Effector CD8-positive, alpha-beta T cell (primary cell): ENCODE data around the gene XIRP2.

Experiments
- DNase-seq: peaks from one replicate; lab custom pipeline; 2025; lab: John Stamatoyannopoulos, UW

The XIRP2 gene

GRCh38 chr2:167292430-167293171 is 404.3 kb downstream of the XIRP2 start, which contains the start of gene B3GALT1:
B3GALT1 (plus strand) TSS chr2:167293001.
- DNase-seq, result peak; percentile 4

GRCh38 chr2:167293172-167293781 is 405.0 kb downstream of the XIRP2 start:
- no peak for DNase-seq

- DNase-seq, result no peak
Observed at GRCh38 chr2:167293943-167294775, 405.9 kb downstream of the XIRP2 start.

- no peak for DNase-seq
Observed at GRCh38 chr2:167294776-167295140, 406.5 kb downstream of the XIRP2 start.

- DNase-seq, result no peak
Observed at GRCh38 chr2:167297292-167297691, 409.0 kb downstream of the XIRP2 start.

- DNase-seq, result no peak
Observed at GRCh38 chr2:167298017-167298416, 409.7 kb downstream of the XIRP2 start.
